Activated naive CD4-positive, alpha-beta T cell treated with anti-CD3 and anti-CD28 coated beads, Interleukin-2, amount 50 U/mL, for 24 hours (primary cell): Measurements from ENCODE around the gene SLC10A6.

ENCODE experiments used
- H3K27ac Mint-ChIP-seq: one replicate; pipeline ENCODE4 v1.8.0; 2021; ENCODE audit warnings: mild to moderate bottlenecking, mixed read lengths
- H3K27me3 Mint-ChIP-seq: one replicate; pipeline ENCODE4 v1.8.0; 2021; ENCODE audit warnings: mixed read lengths
- H3K36me3 Mint-ChIP-seq: one replicate; pipeline ENCODE4 v1.8.0; 2021; ENCODE audit warnings: mixed read lengths
- H3K4me1 Mint-ChIP-seq: one replicate; pipeline ENCODE4 v1.8.0; 2021; ENCODE audit warnings: mixed read lengths
- H3K4me3 Mint-ChIP-seq: one replicate; pipeline ENCODE4 v1.8.0; 2021; ENCODE audit warnings: mild to moderate bottlenecking, mixed read lengths
- H3K9me3 Mint-ChIP-seq: one replicate; pipeline ENCODE4 v1.8.0; 2021; ENCODE audit warnings: mixed read lengths

Gene SLC10A6

DNA sequence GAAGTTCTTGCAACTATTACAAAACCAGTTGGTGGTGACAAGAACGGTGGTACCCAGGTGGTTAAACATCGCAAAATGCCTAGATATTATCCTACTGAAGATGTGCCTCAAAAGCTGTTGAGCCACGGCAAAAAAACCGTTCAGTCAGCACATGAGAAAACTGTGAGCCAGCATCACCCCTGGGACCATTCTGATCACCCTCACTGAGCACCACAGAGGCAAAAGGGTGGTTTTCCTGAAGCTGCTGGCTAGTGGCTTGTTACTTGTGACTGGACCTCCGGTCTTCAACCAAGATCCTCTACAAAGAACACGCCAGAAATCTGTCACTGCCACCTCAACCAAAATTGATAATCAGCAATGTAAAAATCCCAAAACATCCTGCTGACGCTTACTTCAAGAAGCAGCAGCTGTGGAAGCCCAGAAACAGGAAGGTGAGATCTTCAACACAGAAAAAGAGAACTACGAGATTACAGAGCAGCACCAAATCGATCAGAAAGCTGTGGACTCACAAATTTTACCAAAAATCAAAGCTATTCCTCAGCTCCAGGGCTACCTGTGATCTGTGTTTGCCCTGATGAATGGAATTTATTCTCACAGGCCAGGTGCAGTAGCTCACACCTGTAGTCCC is 21.4 kb upstream of the SLC10A6 start:
- no peaks in the 10 kb centered on the region for H3K36me3 Mint-ChIP-seq
- no peaks in the 10 kb centered on the region for H3K4me1 Mint-ChIP-seq
- H3K4me3 Mint-ChIP-seq = no peak overlapping the region
- no peaks in the 10 kb centered on the region for H3K9me3 Mint-ChIP-seq
- no peaks in the 10 kb centered on the region for H3K27me3 Mint-ChIP-seq
- H3K27ac Mint-ChIP-seq = no peak overlapping the region

DNA sequence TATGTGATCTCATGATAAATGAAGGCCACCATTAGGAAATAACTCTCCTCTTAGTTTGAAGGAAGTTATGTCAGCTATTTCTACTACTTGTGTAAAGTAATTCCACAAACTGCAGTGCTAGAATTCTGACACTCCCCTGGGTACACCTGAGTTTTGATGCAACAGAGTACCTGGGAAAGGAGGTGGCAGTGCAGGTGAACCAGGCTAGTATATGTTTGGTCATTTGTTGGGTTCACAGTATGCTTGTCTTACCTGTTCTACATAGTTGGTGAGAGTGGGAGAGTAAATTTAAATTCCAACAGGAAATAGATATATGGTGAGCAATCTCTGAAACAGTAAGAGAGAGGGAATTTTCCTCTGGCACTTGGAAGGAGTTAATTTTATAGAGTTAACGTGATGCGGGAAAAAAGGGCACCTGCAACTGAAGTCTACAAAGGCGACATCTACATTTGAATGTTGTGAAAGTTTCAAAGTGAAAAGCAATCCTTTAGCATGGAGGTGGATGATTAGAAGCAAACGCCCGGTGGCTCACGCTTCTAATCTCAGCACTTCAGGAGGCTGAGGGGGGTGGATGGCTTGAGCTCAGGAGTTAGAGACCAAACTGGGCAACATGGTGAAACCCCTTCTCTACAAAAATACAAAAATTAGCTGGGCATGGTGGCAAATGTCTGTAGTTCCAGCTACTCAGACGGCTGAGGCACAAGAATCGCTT is 8.3 kb upstream of the SLC10A6 start:
- Mint-ChIP-seq H3K4me1 (no peaks in the 10 kb centered on the region), H3K9me3 (no peaks in the 10 kb centered on the region), H3K27ac (no peak overlapping the region), H3K36me3 (no peaks in the 10 kb centered on the region), H3K27me3 (no peaks in the 10 kb centered on the region), H3K4me3 (no peak overlapping the region)

DNA sequence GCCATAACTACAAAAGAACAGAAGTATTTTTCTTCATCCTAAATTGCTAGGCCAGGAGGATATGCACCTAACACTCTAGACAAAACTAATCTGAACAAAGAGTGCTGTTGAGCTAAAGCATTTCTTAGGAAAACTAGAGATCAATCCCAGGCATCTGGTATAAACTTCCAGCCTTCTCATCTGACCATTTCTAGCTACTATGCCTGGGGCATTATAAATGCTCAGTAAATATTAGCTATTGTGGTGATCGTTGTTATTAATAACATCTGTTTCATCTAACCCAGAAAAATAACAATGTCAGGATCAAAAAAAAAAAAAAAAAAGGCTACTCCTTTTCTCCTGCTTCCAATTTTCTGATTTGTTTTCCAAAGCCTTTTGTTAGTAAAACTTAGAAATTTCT is 7.7 kb upstream of the SLC10A6 start:
- no peak overlapping the region for H3K4me3 Mint-ChIP-seq
- H3K27me3 Mint-ChIP-seq = no peaks in the 10 kb centered on the region
- H3K9me3 Mint-ChIP-seq = no peaks in the 10 kb centered on the region
- no peak overlapping the region for H3K27ac Mint-ChIP-seq
- no peaks in the 10 kb centered on the region for H3K36me3 Mint-ChIP-seq
- no peaks in the 10 kb centered on the region for H3K4me1 Mint-ChIP-seq

DNA sequence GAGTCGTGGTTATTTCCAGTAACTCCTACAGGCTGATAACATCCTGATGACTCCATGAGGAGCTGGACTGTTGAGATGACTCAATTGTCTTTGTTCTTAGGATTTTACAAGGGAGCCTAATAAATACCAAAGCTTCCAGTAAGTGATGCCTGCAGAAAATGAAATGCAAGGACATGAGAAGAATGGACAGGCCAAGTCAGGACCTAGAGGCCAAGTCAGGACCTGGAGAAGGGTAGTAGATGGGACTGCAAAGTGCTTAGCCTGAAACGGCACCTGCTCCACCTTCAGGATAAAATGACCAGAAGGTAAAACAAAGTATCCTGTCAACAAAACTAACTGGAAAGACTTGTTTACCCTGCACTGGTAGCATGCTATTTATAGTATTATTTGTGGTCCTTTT is 6.4 kb upstream of the SLC10A6 start:
- no peak overlapping the region for H3K27ac Mint-ChIP-seq
- no peak overlapping the region for H3K4me3 Mint-ChIP-seq
- H3K36me3 Mint-ChIP-seq = no peaks in the 10 kb centered on the region
- no peaks in the 10 kb centered on the region for H3K9me3 Mint-ChIP-seq
- no peaks in the 10 kb centered on the region for H3K4me1 Mint-ChIP-seq
- H3K27me3 Mint-ChIP-seq = no peaks in the 10 kb centered on the region

DNA sequence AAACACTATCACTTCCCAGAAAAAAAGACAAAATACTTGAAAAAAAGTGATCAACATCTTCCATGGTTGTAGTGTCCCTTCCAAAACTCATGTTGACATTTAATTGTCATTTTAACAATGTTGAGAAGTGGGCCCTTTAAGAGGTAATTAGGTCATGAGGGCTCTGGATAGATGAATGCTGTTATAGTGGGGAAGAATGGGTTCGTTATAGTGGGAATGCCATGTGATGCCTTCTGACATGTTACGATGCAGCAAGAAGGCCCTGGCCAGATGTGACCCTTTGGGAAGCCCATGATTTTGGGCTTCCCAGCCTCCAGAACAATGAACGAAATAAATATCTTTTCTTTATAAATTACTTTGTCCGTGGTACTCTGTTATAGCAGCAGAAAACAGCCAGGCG is 4.0 kb upstream of the SLC10A6 start:
- no peak overlapping the region for H3K27ac Mint-ChIP-seq
- peaks cover 1% of the 10 kb centered on the region for H3K27me3 Mint-ChIP-seq
- no peaks in the 10 kb centered on the region for H3K36me3 Mint-ChIP-seq
- H3K4me3 Mint-ChIP-seq = no peak overlapping the region
- no peaks in the 10 kb centered on the region for H3K4me1 Mint-ChIP-seq
- H3K9me3 Mint-ChIP-seq = no peaks in the 10 kb centered on the region

DNA sequence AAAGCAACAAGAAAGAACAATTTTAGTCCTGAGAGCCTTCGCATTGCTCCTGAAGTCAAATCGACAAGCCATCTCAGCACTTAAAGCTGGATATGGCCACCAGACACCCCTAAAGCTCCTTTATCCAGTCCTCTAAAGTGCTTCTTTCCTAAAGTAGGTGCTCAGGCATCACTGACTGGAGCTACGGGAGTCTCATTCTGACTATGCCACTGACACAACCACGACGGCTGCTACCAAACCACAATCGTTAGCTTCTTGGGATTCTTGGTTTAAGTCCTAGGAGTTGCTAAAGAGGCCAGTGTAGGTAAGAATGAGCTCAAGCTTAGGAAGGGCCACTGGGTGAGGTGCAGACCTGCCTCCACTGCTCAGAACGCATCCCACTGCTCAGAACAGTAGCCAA is 1.0 kb downstream of the SLC10A6 start:
- H3K4me1 Mint-ChIP-seq = no peaks in the 10 kb centered on the region
- H3K9me3 Mint-ChIP-seq = no peaks in the 10 kb centered on the region
- H3K36me3 Mint-ChIP-seq = no peaks in the 10 kb centered on the region
- peaks cover 3% of the 10 kb centered on the region for H3K27me3 Mint-ChIP-seq
- no peak overlapping the region for H3K27ac Mint-ChIP-seq
- no peak overlapping the region for H3K4me3 Mint-ChIP-seq

DNA sequence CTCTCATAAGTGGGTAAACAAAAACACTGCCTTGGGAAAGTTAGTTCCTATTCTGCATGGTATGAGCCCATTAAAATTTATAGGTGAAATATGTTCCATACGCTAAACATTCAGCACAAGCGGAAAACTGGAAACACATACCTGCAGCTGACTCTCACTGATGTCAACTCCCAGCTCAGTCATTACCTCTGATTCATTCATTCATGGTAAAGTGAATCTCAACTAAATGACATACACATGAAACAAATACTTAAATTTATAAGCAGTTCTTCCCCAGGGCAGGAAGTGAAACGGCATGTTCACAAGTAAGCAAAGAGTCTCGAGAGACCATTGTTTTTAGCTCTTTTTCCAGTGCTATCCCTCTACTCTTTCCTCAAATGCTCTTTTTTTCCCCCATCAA is 1.6 kb downstream of the SLC10A6 start:
- Mint-ChIP-seq H3K4me1 (no peaks in the 10 kb centered on the region), H3K36me3 (no peaks in the 10 kb centered on the region), H3K27ac (no peak overlapping the region), H3K27me3 (peaks cover 3% of the 10 kb centered on the region), H3K4me3 (no peak overlapping the region), H3K9me3 (no peaks in the 10 kb centered on the region)

DNA sequence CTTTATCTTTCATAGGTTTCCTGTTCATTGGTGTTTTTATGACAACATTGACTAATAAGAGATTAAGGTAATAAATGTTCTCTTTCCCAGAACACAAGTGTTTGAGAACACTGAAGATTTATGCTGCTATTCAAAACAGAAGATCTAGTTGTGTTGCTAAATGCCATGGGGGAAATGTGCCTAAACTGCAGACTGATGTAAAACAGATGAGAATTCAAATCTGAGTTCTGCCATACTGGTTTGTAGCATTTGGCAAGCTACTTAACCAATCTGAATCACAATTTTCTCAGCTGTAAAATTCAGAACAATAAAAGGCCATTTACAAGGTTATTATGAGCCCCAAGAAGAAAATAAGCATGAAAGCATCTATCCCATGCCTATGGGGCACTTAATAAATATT is 2.3 kb downstream of the SLC10A6 start:
- Mint-ChIP-seq H3K27me3 (peaks cover 3% of the 10 kb centered on the region), H3K27ac (no peak overlapping the region), H3K4me1 (no peaks in the 10 kb centered on the region), H3K4me3 (no peak overlapping the region), H3K9me3 (no peaks in the 10 kb centered on the region), H3K36me3 (no peaks in the 10 kb centered on the region)

DNA sequence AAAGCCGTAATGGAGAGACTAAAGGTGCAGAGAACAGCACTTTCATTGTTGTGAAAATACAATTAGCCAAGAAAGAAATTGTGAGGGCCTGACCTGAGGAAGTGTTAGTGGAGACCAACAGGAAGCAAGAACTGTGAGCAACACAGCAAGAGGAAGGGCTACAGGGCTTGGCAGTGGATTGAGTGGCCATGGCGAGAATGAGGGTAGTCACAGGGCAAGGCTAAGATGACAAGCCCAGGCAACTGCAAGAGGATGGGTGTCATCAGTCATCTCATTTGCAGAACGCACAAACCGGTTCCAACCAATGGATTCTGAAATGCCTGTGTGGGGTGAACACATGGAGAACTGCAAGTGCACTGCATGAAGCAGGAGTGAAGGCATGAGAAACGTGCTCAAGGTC is 3.6 kb downstream of the SLC10A6 start:
- no peaks in the 10 kb centered on the region for H3K36me3 Mint-ChIP-seq
- no peak overlapping the region for H3K27ac Mint-ChIP-seq
- no peaks in the 10 kb centered on the region for H3K9me3 Mint-ChIP-seq
- H3K4me1 Mint-ChIP-seq = no peaks in the 10 kb centered on the region
- H3K4me3 Mint-ChIP-seq = no peak overlapping the region
- H3K27me3 Mint-ChIP-seq = peaks cover 3% of the 10 kb centered on the region

DNA sequence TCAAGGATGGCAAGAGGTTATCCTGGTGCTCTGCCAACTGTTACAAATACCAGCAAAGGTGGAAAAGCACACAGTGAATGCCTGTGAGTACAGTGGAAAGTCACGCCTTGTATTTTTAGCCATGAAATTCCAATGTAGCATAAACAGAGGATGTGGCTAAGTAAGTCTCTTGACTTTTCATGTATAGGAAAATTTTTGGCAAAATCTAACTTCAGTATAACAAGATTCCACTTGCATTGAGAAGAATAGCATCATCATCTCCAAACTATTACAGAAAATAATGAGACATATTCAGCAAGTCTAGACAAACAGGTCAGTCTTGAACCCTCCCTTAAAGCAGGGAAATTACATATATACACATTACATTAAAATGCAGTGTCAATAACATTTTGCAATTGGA is 7.9 kb downstream of the SLC10A6 start:
- H3K27me3 Mint-ChIP-seq = no peaks in the 10 kb centered on the region
- H3K4me1 Mint-ChIP-seq = no peaks in the 10 kb centered on the region
- H3K9me3 Mint-ChIP-seq = no peaks in the 10 kb centered on the region
- H3K36me3 Mint-ChIP-seq = no peaks in the 10 kb centered on the region
- no peak overlapping the region for H3K4me3 Mint-ChIP-seq
- no peak overlapping the region for H3K27ac Mint-ChIP-seq

DNA sequence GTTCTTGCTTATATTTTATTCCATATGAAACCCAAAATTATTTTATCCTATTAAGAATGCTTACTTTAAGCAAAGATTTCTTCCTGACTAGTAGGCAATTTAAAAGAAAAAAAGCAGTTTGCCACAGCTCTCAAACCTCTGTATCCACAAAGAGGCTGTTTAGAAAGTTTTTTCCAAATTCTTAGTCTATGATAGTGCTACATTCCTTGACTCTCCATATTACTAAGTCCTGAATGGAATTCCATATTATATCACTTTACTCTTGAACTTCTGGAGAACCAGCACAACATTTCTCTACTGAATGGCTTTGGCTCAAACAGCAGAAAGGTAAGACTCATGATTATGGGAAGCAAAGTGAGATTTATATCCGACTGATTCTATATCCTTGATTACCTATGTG is 8.3 kb downstream of the SLC10A6 start:
- H3K4me3 Mint-ChIP-seq = no peak overlapping the region
- no peaks in the 10 kb centered on the region for H3K27me3 Mint-ChIP-seq
- H3K9me3 Mint-ChIP-seq = no peaks in the 10 kb centered on the region
- no peak overlapping the region for H3K27ac Mint-ChIP-seq
- no peaks in the 10 kb centered on the region for H3K36me3 Mint-ChIP-seq
- no peaks in the 10 kb centered on the region for H3K4me1 Mint-ChIP-seq

DNA sequence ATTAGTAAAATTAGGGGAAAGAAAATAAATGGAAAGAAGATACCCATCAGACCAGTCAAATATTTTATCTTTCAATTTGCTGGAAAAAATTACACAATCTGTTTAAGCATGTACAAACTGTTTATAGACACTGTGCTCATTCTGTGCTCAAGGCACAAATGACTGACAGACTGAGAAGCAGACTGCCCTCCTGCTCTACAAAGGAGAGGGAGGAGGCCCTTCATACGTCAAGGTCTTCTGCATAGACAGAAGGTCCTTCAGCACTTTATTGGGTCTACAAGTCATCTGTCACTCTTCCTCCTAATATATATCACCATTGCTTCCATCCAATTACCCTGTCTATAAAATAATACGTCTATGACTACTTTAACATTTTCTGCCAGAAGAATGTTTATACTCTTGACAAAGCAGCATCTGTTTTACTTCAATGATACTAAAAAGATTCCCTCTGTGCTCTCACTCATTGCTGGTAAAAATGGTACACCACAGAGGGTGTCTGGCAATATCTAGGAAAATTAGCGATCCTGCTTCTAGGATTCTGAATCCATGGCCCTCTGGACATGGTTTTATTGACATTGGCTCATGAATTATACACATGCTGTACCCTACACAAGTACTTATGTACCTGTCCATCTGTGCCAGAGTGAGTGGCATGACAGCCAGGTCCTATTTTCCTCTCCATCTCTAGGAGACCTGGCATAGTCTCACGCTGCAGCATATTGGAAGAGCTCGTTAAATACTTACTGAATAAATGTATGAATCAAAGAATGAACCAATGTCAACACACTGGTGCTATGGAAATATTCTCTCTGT is 11.3 kb downstream of the SLC10A6 start:
- H3K27ac Mint-ChIP-seq = no peak overlapping the region
- H3K36me3 Mint-ChIP-seq = no peaks in the 10 kb centered on the region
- H3K4me1 Mint-ChIP-seq = no peaks in the 10 kb centered on the region
- H3K9me3 Mint-ChIP-seq = no peaks in the 10 kb centered on the region
- no peaks in the 10 kb centered on the region for H3K27me3 Mint-ChIP-seq
- H3K4me3 Mint-ChIP-seq = no peak overlapping the region

DNA sequence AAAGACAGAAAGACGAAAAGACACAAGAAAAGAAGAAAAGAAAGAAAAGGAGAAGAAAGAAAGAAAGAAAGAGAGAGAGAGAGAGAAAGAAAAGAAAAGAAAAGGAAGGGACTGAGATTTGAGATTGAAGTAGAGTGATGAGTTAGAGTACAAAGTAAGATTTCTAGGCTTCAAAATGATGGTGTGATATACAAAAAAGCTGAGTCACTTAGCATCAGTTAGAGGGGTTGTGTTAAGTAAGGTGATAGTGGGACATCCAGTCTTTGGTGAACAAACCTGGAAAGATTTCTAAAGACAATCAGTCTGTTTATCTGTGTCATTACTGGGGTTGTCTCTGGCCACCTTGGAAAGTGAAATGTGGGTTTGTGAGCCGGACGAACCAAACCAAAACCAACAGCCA is 13.5 kb downstream of the SLC10A6 start:
- no peaks in the 10 kb centered on the region for H3K9me3 Mint-ChIP-seq

DNA sequence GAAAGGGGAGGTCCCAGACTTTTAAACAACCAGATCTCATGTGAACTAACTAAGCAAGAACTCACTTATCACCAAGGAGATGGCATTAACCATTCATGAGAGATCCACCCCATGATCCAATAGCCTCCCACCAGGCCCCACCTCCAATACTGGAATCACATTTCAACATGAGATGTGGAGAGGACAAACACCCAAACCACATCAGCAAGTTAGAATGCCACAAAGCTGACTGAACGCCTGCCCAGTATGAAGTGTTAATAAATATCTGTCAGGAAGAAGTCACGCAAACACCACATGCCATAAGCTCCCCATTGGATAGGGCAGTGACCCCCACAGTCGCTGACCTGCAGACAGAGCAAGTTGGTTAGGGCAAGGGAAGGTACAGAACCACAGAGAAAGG is 14.3 kb downstream of the SLC10A6 start:
- Mint-ChIP-seq H3K27me3 (no peaks in the 10 kb centered on the region), H3K4me3 (no peak overlapping the region), H3K9me3 (no peaks in the 10 kb centered on the region), H3K4me1 (no peaks in the 10 kb centered on the region), H3K27ac (no peak overlapping the region), H3K36me3 (no peaks in the 10 kb centered on the region)

More for the DNA sequence above, 13.5 kb downstream of the SLC10A6 start:
- Mint-ChIP-seq H3K27me3 (no peaks in the 10 kb centered on the region), H3K4me3 (no peak overlapping the region), H3K36me3 (no peaks in the 10 kb centered on the region), H3K27ac (no peak overlapping the region), H3K4me1 (no peaks in the 10 kb centered on the region)

DNA sequence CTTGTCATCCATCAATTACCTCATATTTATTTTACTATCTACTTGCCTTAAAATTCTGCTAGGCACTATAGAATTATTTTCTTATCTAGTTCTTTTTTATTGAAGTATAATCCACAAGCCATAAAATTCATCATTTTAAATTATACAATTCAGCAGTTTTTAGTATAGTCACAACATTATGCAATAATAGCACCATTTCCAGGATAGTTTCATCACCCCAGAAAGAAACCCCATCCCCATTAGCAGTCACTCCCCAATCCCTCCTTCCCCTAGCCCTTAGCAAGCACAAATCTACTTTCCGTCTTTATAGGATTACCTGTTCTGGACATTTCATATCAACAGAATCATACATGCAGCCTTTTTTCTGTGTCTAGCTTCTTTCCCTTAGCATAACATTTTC is 15.6 kb downstream of the SLC10A6 start:
- no peaks in the 10 kb centered on the region for H3K9me3 Mint-ChIP-seq
- no peaks in the 10 kb centered on the region for H3K36me3 Mint-ChIP-seq
- H3K4me1 Mint-ChIP-seq = no peaks in the 10 kb centered on the region
- no peaks in the 10 kb centered on the region for H3K27me3 Mint-ChIP-seq
- no peak overlapping the region for H3K4me3 Mint-ChIP-seq
- H3K27ac Mint-ChIP-seq = no peak overlapping the region
